Measurements from ENCODE around the gene CAMK2D.
"Not testable (repeated sequence)": the region's sequence is repeated elsewhere in the genome, so short reads cannot be mapped to it uniquely, and the experiment has no call there.

Gene CAMK2D

GRCh38 chr4:113708250-113708649 lies 53.3 kb downstream of the CAMK2D start:
- no peak for TF ChIP-seq CTCF (conservative IDR thresholded peaks at IDR 0.05)
- H3K27ac ChIP-seq, result peak overlapping the region; percentile 47

GRCh38 chr4:113707048-113707447 lies 54.5 kb downstream of the CAMK2D start:
- no peak for TF ChIP-seq CTCF (conservative IDR thresholded peaks at IDR 0.05)
- peak overlapping the region; percentile 47 for H3K27ac ChIP-seq

- not testable (repeated sequence) for H3K27ac ChIP-seq
These were observed 56.4 kb downstream of the CAMK2D start for GRCh38 chr4:113705097-113705496.

- not testable (repeated sequence) for H3K27ac ChIP-seq
These were observed 58.9 kb downstream of the CAMK2D start for GRCh38 chr4:113702596-113702995.

- no peak overlapping the region for H3K27ac ChIP-seq
- no peak for TF ChIP-seq CTCF (conservative IDR thresholded peaks at IDR 0.05)
These were observed 60.4 kb downstream of the CAMK2D start for GRCh38 chr4:113701169-113701568.

GRCh38 chr4:113700602-113701150 lies 60.9 kb downstream of the CAMK2D start:
- TF ChIP-seq CTCF (conservative IDR thresholded peaks at IDR 0.05), result no peak
- no peak overlapping the region for H3K27ac ChIP-seq

- TF ChIP-seq CTCF (conservative IDR thresholded peaks at IDR 0.05), result no peak
- no peak overlapping the region for H3K27ac ChIP-seq
These were observed 61.8 kb downstream of the CAMK2D start for GRCh38 chr4:113699772-113700171.

GRCh38 chr4:113697429-113697828 lies 64.1 kb downstream of the CAMK2D start:
- no peak overlapping the region for H3K27ac ChIP-seq
- no peak for TF ChIP-seq CTCF (conservative IDR thresholded peaks at IDR 0.05)

Data from VCaP (cell line).